ENCODE data around the gene SYF2.
"Not testable (repeated sequence)": the region's sequence is repeated elsewhere in the genome, so short reads cannot be mapped to it uniquely, and the experiment has no call there.

SYF2 gene

DNA sequence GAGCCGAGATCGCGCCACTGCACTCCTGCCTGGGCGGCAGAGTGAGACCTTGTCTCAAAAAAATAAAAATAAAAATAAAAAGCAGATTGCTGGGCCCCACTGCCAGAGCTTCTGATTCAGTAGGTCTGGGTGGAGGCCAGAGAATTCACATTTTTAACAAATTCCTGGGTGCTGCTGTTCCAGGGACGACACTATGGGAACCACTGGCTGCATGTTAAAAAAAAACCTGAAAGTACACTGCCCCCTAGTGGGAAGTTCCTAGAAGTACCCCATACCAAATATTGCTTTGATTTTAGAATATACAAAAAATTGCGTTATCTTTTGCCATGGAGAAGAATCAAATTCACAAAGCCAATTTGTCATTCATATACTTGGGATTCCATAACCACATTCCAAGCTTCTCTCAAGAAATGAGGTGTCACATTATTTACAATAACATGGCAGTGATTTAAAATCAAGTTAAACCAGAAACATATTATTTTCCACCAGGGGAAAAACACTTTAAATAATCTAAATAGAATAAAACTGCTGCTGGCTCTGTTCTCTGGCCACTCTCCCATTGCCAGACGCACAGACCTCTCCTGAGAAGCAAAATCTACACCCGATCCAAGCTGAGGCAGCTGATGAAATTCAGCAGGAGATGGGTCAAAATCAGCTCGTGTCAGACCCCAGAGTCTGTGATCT, 27.4 kb downstream of the SYF2 start:
- DNase-seq = peak in 1 of 2 donors; percentile 5

DNA sequence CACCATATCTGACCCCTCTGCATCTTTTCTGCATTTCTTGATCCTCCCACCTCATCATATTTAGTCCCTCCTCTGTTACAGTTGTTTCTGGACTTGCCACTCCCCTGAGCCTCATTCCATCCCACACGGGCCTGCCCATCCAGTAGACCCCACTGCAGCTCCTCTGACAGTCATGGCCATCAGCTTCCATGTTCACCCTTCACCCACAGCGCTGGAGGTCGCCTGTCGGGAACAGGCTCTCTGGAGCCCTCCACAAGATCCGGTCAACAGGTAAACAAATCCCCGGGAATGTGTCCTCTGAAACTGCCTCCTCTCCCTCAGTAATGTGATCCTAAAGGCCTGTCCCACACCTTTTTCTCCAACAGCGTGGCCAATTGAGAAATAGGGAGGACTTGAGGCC, 31.3 kb downstream of the SYF2 start:
- DNase-seq = no peak

DNA sequence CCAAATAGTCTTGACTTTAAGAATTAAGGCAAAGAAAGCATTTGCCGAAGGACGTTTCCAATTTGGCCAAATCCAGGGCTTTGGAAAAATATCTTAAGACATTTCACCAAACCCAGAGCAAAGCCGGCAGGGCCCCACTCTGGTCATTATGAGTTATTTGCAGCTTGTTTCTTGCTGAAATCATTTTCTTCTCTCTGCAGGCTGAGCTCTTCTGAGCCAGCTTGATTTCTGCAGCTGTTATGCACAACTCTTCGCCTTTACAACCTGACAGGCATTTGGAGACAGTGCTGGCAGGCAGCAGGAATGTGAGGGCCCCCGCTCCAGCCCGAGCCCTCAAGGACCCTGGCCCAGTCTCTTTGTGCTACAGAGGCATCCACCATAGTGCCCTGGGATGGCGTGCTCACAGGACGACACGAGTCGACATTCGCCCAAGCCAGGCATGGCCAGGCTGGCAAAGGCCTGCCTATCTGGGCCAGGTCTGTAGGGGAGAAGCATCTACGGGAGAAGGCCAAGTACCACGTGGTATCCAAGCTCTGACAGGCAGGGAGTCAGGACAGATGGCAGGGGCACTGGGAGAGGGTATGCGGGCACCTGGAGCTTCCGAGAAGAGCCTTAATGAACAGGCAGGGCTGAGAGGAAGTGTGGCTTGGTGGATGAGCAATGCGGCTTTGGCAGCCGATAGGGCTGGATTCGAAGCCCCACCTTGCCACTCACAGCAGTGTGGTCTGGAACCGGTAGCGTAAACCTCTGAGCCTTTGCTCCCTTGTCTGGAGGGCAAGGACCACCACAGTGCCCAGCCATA, 32.3 kb downstream of the SYF2 start:
- no peak for DNase-seq

DNA sequence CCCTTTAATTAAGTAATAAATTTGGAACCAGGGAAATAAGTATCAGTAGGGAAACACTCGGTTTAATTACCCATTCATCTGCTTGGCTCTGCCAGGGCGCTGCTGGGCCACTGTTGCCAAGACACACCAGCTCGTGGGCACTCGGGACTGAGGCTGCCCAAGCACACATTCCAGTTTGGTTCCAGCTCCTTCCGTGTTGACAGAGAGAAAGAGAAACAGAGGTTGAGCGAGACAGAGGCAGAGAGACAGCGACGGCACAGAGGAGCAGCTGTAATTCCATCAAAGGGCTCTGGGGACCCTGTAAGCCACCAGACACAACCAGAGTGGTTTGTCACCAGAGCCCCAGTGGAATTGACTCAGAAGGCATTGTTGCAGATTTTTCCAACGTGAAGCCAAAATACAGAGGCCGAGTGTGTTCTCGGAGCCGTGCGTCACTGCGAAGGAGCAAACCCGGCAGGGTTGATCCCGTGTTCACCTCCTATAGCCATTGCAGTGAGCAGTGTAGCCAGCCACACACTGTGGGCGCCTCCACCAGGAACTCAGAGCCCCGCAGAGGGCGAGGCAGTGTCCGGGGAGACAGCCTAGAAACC, 33.5 kb downstream of the SYF2 start:
- DNase-seq = no peak

DNA sequence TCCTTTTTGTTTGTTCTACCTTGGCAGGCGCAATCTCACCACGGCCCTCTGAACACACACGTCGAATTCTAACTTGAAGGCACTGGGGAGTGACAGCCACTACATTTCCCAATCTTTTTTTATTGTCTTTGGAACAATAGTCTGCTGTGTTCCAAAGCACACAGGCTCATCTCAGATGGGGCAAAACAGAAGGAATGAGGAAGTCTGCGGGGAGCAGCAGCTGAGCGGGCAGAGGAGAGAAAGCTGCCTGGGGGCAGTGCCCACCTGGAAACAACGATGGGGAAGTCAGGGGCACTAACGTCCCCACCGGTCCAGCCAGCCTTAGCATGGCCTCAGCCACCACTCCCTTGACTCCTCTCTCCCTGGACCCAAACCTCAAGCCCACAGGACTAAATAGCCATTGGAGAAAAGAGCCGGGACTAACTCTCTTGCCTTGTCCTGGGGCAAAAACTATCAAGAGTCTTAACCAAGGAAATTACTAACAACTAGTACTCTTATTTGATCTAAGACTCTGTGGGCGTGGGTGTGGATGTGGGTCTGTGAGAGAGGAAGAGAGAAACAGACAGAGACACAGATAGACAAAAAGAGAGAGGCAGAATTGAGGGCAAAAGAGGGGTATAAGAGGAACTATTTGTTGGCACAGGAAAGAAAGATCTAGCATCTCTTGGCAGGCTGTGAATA, 34.2 kb downstream of the SYF2 start:
- no peak for DNase-seq

DNA sequence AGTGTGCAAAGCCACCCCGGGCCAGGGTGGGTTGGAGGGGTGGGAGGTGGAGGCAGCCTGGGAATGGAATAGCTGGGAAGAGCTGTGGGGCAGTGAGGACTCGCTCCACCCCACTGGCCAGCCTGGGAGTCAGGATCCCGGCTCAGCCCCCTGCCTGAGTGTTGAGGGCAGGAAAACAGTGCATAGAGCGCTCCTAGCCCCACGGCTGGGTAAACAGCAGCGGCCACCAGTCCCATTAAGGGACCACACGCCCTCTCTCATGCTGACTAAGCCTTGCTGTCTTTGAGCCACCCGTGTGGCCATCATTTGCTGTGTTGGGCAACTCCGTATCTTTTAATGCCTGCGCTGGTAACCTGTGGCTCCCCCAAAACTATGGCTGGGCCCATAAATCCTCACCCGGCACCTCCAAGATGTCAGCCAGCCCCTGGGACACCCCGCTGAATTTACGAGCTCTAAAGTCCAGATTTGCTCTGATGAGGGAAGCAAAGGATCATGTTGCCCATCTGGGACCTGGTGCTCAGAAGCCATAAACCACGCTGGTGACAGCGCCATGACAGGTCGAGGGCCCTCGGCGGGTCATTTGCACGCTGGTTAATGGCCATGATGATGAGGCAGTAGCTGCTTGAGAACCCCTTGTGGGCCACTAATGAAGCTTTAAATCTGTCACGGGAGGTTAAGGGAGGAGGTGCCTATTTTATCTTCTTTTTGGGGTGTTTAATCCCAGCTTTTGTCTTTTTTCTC, 34.9 kb downstream of the SYF2 start:
- no peak for DNase-seq

DNA sequence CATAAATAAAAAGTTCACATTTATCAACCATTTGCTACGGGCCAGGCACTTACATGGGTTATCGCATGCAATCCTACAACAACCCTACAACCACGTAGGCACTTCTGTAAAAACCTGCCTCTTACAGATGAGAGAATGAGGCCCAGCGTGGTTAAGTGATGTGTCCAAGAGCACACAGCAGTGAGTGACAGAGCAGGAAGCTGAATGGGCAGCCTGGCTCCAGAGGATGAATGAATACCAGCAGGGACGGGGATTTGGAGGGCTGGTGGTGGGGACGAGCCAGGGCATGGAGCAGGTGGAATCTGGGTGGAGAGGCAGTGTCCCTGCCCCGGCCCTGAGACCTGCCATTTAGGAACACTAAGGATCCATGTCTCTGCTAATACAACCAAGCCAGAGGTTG, 35.5 kb downstream of the SYF2 start:
- DNase-seq = no peak

DNA sequence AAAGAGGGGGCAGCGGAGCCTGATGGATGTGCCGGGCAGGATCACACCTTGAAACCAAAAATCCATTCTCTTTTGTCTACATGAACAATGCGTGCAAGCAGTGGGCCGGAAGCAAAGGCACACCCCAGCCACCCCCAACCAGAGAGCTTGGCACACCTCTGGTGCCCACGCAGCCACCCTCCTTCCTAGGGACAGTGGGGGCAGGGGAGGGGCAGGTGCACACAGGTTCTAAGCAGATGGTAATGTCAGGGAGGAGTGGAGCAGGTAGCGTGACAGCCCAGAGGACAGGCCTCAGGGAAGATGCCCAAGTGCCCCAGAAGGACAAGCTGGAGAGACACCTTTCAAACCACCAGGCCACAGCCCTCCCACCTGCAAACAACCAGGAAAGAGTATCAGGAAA, 36.5 kb downstream of the SYF2 start:
- DNase-seq = no peak

DNA sequence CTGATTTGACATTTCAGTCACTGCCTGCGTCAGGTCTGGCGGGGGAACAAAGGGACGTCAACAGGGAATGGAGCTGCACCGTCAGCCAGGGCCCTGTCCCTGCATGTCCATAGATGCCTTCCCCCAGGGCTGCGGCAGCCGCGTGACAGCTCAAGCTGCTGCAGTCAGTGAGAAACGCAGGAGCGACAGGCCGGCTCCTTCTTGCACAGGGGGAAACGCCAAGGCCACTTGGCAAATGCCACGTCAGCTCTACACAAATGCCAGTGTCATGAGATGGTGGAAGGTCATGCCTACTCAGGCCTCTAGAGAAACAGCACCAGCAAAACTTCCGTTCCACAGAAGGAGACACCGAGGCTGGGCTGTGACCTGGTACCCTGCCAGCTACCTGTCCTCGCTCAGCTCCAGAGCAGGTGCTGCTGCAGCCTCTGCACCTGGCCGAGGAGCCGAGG, 37.7 kb downstream of the SYF2 start:
- no peak for DNase-seq

DNA sequence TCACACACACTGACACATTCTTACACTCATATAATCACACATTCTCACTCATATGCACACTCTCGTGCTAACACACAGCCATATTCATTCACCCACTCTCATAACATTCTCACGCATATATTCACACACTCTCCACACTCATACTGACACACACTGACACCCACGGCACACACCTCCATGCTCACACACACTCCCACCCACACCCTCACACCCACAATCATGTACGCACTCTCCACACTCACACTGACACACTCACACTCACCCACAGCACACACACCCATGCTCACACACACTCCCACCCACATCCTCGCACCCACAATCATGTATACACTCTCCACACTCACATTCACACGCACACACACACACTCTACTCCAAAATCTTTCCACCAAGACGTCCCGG, 38.2 kb downstream of the SYF2 start:
- DNase-seq = no peak

DNA sequence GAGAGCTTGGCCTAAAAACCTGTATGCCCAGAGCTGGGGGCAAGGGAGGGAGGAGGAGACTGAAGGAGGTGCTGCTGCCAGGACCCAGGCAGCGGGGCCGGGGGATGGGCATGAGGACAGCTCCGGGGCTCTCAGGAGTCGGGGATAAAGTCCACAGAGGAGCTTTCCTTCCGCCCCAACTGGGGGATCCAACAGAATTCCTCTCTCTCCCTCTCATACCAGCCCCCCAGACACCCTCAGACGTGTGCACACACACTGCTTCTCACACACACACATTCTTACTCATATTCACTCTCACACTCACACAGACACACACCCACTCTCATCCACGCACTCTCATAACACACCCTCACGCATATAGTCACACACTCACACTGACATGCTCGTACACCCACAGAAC, 39.1 kb downstream of the SYF2 start:
- no peak for DNase-seq

DNA sequence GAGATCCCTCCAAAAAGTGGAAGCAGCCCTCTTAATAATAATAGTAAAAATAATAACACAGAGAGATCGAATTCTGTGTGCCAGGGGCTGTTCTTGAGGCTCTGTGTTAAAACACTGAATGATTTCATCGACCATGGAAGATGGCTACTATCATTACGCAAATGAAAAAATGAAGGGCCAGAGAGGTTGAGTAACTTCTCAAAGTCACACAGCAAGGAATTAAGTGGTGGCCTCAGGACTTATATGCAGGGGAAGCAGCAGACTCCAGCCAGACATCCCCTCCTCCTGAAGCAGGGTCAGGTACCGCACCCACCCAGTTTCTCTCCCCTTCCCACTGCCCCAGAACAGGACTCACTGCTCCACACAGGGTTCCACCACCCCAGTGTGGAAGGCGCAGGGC, 40.1 kb downstream of the SYF2 start:
- DNase-seq = no peak

DNA sequence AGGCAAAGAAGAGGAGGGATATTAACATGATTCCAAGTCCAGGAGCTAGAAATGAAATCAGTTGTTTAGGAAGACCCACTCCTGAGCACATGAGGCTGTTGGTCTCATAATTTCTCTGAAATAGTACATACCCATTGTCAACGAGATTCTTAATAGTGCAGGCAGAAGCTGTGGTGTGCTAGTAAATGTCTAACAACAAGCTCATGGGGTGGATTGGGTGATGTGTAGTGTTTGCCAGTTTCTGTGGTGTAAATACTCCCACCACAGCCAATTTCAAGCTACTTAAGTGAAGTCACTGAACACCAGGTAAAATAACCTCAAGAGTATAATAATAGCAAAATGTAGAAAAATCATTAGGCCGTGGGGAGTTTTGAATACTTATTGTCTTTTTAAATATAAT, 42.0 kb downstream of the SYF2 start:
- DNase-seq = no peak

DNA sequence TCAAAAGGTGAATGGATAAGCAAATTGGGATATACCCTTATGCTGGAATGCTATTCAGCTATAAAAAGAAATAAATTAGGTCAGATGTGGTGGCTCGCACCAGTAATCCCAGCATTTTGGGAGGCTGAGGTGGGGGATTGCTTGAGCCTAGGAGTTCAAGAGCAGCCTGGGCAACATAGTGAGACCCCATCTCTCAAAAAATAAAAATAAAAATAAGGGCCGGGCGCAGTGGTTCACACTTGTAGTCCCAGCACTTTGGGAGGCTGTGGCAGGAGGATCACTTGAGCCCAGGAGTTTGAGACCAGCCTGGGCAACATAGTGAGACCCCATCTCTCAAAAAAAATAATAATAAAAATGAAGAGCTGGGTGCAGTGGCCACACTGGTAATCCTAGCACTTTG, 44.4 kb downstream of the SYF2 start:
- DNase-seq = not testable (repeated sequence)

DNA sequence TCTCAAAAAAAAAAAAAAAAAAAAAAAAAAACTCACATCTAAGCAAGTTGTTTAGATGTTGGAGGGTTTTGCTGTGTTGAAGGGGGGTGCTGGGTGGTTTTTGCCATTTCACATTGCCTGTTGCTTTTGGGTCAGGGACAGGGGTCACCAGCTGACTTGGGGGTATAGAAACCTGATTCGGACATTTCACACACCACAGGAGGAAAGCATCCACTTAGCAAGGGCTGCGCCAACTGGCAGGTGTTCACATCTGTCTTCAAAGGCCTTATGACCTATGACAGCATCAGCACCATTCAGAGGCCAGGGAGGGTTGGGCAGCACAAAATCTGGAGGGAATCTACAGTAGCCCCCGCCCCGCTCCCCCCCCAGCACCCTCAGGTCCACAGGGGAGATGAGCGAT, 45.2 kb downstream of the SYF2 start:
- DNase-seq = no peak

DNA sequence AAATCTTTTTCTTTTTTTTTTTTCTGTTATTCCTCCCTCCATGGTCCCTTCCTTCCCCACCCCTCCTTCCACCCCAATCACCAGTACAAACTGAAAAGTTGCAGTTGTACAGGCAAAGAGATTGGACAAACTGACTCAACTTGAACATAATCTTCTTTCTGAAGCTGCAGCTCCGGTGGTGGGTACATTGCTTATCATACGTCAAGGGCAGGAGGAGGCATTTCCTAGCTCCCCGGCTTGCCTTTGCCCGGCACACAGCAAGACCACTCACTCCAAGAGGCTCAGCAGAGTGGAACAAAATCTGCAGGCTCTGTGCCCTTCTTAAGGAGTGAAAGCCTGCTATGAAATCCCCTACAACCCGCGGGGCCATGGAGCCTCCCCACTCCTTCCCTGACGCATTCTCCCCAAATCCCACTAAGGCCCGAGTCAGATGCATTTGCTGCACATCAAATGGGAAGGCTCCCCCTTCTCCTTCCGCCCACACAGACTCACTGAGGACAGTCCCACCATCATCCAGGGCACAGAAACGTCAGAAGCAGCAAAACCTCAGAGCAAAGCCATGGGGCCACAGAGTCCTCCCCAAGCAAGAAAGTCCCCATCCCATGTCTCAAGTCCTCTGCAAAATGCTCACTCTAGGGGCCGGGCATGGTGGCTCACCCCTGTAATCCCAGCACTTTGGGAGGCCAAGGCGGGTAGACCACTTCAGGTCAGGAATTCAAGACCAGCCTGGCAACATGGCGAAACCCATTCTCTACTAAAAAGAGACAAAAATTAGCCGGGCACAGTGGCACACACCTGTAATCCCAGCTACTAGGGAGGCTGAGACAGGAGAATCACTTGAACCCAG, 45.9 kb downstream of the SYF2 start:
- no peak for DNase-seq

DNA sequence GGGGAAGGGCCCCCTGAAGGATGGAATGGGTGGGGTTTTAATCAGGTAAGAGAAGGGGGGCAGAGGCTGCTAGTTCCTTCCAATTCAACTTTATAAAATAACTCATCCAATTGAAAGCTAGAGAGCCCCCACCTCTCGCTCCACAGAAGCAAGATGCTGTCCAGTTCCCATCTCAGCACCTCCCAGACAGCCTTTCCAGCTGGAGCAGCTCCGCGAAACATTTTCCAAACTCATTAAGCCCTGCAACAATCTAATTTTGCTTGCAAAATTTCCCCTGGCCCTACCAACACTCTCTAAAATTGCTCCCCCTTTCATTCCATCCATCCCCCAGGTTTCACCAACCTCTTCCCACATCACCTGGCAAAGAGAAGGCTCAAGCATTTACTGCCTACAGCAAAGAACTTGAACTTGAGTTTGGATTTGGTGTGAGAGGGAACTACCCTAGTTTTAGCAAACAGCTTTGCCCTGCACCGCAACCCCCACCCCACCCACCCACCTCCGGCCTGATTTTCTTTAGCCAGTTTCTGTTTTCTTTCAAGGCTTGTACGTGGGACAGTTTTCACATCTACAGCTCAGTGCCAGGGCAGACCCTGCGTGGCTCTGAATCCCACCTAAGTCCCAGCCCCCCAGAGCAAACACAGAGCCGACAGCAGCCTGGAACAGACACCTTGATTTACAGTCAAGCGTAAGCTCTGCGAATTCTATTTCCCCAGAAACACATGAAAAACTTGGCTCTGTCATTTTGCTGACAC, 46.7 kb downstream of the SYF2 start:
- DNase-seq = no peak

DNA sequence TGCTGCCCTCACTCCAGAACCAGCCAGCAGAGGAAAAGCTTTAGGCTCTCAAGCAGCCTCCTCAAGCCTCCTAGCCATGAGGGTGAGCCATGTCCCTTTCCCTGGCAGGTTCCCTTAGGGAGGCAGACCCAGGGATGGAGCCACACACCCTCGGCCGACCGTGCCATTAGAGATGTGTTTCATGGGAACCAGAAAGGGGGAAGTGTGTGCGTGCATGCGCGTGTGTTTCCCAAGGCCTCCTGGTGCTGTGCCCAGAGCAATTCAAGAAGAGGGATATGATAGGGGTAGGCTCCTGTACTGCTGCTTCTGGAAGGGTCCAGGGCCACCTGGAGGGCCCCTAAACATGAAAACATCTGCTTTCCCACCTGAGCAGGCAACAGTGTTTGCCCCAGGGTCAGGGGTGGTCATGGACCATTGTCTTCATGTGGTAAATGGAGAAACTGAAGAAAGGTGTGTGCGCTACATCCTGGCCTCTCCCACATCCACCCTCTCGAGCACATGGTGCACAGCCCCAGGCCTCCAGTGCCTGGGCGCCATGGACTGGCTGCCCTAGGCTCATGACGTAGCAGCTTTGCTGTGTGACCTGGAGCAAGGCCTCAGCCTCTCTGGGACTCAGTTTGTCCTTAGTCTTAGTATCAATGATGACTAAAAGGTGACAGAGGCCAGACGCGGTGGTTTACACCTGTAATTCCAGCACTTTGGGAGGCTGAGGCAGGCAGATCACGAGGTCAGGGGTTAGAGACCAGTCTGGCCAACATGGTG, 48.1 kb downstream of the SYF2 start:
- DNase-seq = no peak

DNA sequence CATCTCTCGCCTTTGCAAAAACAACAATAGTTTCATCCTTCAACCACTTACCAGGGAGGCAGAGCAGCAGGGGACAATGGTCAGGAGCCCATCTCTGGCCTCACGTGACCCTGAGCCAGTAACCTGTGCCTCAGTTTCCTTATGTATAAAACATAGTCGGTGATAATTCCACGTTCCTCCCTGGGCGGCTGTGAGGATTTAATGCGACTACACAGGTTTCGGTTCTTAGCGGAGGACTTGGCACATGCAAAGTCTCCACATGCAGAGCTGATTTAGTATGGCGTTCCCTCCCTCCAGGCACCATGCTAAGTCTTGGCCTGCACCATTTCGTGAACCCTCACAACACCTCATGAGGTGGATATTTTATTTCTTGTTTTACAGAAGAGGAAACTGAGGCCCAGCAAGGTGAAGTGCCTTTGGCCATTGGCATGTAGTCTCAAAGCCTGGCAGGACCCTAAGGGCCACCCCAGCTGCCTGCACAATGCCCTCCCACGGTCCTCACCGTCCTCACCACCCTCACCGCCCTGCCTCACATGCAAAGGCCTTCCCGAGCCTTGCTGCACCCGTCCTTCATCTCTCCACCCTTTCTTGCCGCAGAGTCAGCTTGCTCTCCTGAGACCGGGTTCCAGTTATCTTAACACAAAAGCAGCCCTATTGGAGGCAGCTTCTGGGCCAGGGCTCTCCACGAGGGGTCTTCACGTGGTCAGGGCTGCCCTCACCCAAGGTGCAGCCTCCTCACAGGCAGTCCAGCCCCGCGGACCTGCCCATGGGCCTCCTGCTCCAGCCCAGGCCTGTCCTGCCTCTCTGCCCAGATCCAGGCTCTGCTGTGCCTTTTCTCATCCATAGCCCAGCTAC, 48.9 kb downstream of the SYF2 start:
- no peak for DNase-seq
